K562 (cell line): Measurements from ENCODE around the gene GRIK1. TPM values are rescaled to one million over a fixed set of nuclear protein-coding genes. Genes with fewer than 3 reads are reported as not detected.
A peak's percentile ranks its signal among the peaks of the same experiment; 100 is the strongest.

Experiments
- ATAC-seq: fragments of 200-7000 bp; cut with Tn5 transposase; 3 replicates; pipeline ENCODE4 v1.9.1; 2020; ENCODE audit warnings: moderate library complexity
- BruUV-seq: library from RNA; stranded (reverse); fragments of 400-500 nt; replicated peaks from 2 replicates; lab custom pipeline; 2021; lab: Mats Ljungman, UMichigan
- CTCF ChIA-PET: fragments of 300-600 bp; formaldehyde crosslinking; extraction: SDS; loops from one replicate; lab custom pipeline; 2021; ENCODE audit warnings: low intra/inter-chr PET ratio; lab: Yijun Ruan, JAX
- POLR2A ChIA-PET: fragments of 300-600, 350-650 bp; sonication (Branson Sonifier 250); formaldehyde crosslinking; extraction: SDS; loops from one replicate; lab custom pipeline; 2021; ENCODE audit warnings: antibody characterized with exemption, inconsistent platforms; lab: Yijun Ruan, JAX
- DNase-seq, 4 experiments: peaks; one replicate each; pipeline versions ENCODE4 v3.0.0 to v3.0.0-alpha.2; 2011 to 2018; ENCODE audit warnings: low spot score in 3 of 4, mixed read lengths in 3 of 4; ENCODE audit errors: extremely low read depth in 1 of 4
- FAIRE-seq: peaks from 2 replicates; lab custom pipeline; 2011; peaks lifted over from hg19 to GRCh38; lab: Jason Lieb, UNC
- H2AFZ ChIP-seq: 2 replicates; pipeline ENCODE4 v1.6.0; 2011; ENCODE audit warnings: low read depth, low read length, control low read depth, inconsistent platforms
- H3K27ac ChIP-seq: fragments of 200-600 bp; 3 replicates; pipeline ENCODE4 v1.8.0; 2011; ENCODE audit warnings: low read depth, mild to moderate bottlenecking, control low read depth, inconsistent platforms, low read length, moderate library complexity, mixed read lengths; ENCODE audit errors: extremely low read depth
- H3K27me3 ChIP-seq, 2 experiments: fragments of 300-600 bp in 1 of 2; 2 replicates in 1 of 2; 3 replicates in 1 of 2; pipeline versions ENCODE4 v1.6.0 to v1.8.0; 2011; ENCODE audit warnings: inconsistent platforms in 2 of 2, low read length in 2 of 2, mild to moderate bottlenecking in 1 of 2, mixed read lengths in 1 of 2, moderate library complexity in 1 of 2; ENCODE audit not compliant: control insufficient read depth in 2 of 2, insufficient read depth in 2 of 2
- H3K36me3 ChIP-seq: fragments of 300-600 bp; 3 replicates; pipeline ENCODE4 v1.8.0; 2011; ENCODE audit warnings: mild to moderate bottlenecking, low read length, inconsistent platforms; ENCODE audit not compliant: control insufficient read depth, insufficient read depth
- H3K4me1 ChIP-seq, 2 experiments: fragments of 200-600 bp in 1 of 2; replicated peaks in 1 of 2; 2 replicates in 1 of 2; 3 replicates in 1 of 2; pipeline versions ENCODE4 v1.5.1 to v1.8.0; 2011; ENCODE audit warnings: inconsistent platforms in 2 of 2, low read length in 2 of 2, mild to moderate bottlenecking in 1 of 2, mixed read lengths in 1 of 2, moderate library complexity in 1 of 2; ENCODE audit not compliant: control insufficient read depth in 2 of 2, insufficient read depth in 2 of 2
- H3K4me2 ChIP-seq: 2 replicates; pipeline ENCODE4 v1.6.1; 2011; ENCODE audit warnings: low read length, control low read depth, inconsistent platforms, mixed read lengths; ENCODE audit not compliant: insufficient read depth
- H3K4me3 ChIP-seq: fragments of 200-600 bp; sonication (generic), shearing (Covaris generic); 2 replicates; pipeline ENCODE4 v1.5.1; 2016; ENCODE audit warnings: control low read depth, inconsistent platforms
- H3K79me2 ChIP-seq: fragments of 200-600 bp; 3 replicates; pipeline ENCODE4 v1.8.0; 2011; ENCODE audit warnings: low read length, inconsistent platforms; ENCODE audit not compliant: control insufficient read depth, insufficient read depth
- H3K9ac ChIP-seq, 2 experiments: 2 replicates each; pipeline versions ENCODE4 v1.6.0 to v1.6.1; 2011; ENCODE audit warnings: low read depth in 2 of 2, low read length in 2 of 2, control low read depth in 1 of 2, inconsistent platforms in 1 of 2, mild to moderate bottlenecking in 1 of 2, mixed read lengths in 1 of 2; ENCODE audit not compliant: insufficient read depth in 1 of 2
- H3K9me1 ChIP-seq: one replicate; pipeline ENCODE4 v1.6.0; 2011; ENCODE audit warnings: inconsistent platforms, mild to moderate bottlenecking, low read length, moderate library complexity; ENCODE audit not compliant: control insufficient read depth, insufficient read depth
- H3K9me3 ChIP-seq: replicated peaks from 2 replicates; pipeline ENCODE4 v1.5.1; 2011; ENCODE audit warnings: low read depth, low read length, inconsistent platforms; ENCODE audit not compliant: control insufficient read depth, insufficient read depth
- H4K20me1 ChIP-seq: replicated peaks from 2 replicates; pipeline ENCODE4 v1.6.1; 2011; ENCODE audit warnings: low read length, inconsistent platforms, mixed read lengths; ENCODE audit not compliant: control insufficient read depth, insufficient read depth
- PTRF ChIP-seq: fragments of 450-650 bp; IDR thresholded peaks from 2 replicates; pipeline ENCODE4 v1.6.1; 2016; ENCODE audit warnings: mild to moderate bottlenecking, missing genetic modification characterization, missing compliant biosample characterization
- RBM22 ChIP-seq: fragments of 200-400 bp; formaldehyde crosslinking; IDR thresholded peaks from 2 replicates; pipeline ENCODE4 v1.6.1; 2018; ENCODE audit warnings: low read length, low read depth; ENCODE audit not compliant: poor library complexity, severe bottlenecking
- XRCC5 ChIP-seq: fragments of 200-400 bp; formaldehyde crosslinking; IDR thresholded peaks from 2 replicates; pipeline ENCODE4 v1.6.1; 2017; ENCODE audit warnings: low read depth, mild to moderate bottlenecking, low read length
- ZBTB8A ChIP-seq: fragments of 450-650 bp; IDR thresholded peaks from 2 replicates; pipeline ENCODE4 v1.6.1; 2018; ENCODE audit warnings: mild to moderate bottlenecking, moderate library complexity; ENCODE audit not compliant: partially characterized antibody
- ZC3H4 ChIP-seq: sonication (generic); formaldehyde crosslinking; IDR thresholded peaks from 2 replicates; pipeline ENCODE4 v1.9.0; 2021; ENCODE audit warnings: missing genetic modification reagents, borderline replicate concordance
- ZFP36 ChIP-seq: fragments of 150-350 bp; IDR thresholded peaks from 2 replicates; pipeline ENCODE4 v1.6.1; 2018; ENCODE audit warnings: low read length, low read depth; ENCODE audit not compliant: partially characterized antibody
- ZNF780A ChIP-seq: fragments of 250-450 bp; sonication (Bioruptor Pico); IDR thresholded peaks from 2 replicates; pipeline ENCODE4 v1.5.0; 2021; ENCODE audit warnings: mild to moderate bottlenecking
- WGBS: fragments of 100-300 bp; shearing (Covaris generic); methylation state at CpG from one replicate; pipeline ENCODE4 v1.1.6; 2016; ENCODE audit warnings: low coverage, mixed read lengths; ENCODE audit not compliant: insufficient coverage; ENCODE audit errors: missing lambda C conversion rate; 5-methylcytosine and 5-hydroxymethylcytosine counted together
- in situ Hi-C: fragments of 300-500 bp; cut with MboI; formaldehyde crosslinking; loops from 4 replicates; pipeline ENCODE4 v1.15.0; 2018; ENCODE audit warnings: inconsistent platforms, mixed read lengths
- intact Hi-C: fragments of 100-400 bp; cut with micrococcal nuclease; formaldehyde crosslinking; loops from 2 replicates; pipeline ENCODE4 v1.14.2; 2022
- polyA plus RNA-seq, 8 experiments: library from polyadenylated mRNA; depleted of rRNA in 4 of 8; stranded (reverse) in 5 of 8; unstranded in 3 of 8; fragments of >200 nt; fragmentation: Nextera tagmentation in 2 of 8; fragmentation: Illumina TruSeq in 1 of 8; extraction: Ambion mirVana in 2 of 8; extraction: Trizol in 1 of 8; gene quantifications; 2 replicates each; pipeline versions ENCODE4 v1.2.1 to v1.2.3, GENCODE V29; 2011 to 2014; ENCODE audit warnings: inconsistent platforms in 1 of 8, missing spikeins in 1 of 8
- total RNA-seq, 7 experiments: library from RNA; depleted of rRNA in 6 of 7; stranded (reverse); fragments of >200 nt in 6 of 7; fragmentation: Illumina TruSeq in 2 of 7; extraction: Trizol in 2 of 7; gene quantifications; 2 replicates each; pipeline versions ENCODE4 v1.2.1 to v1.2.3, GENCODE V29; 2011 to 2021; ENCODE audit warnings: low replicate concordance in 1 of 7
- TF ChIP-seq, protein P1 (sequence below): fragments of 450-650 bp; IDR thresholded peaks from 2 replicates; pipeline ENCODE4 v1.6.1; 2018; ENCODE audit warnings: mild to moderate bottlenecking, low read depth; ENCODE audit not compliant: partially characterized antibody

Gene GRIK1
- total and polyA plus RNA-seq, 9 of the 15 experiments (the other 6 are each of a cell fraction or from before 2014, with no cell fraction given) = 0.17 to 2.8 (median 0.53) TPM

DNA sequence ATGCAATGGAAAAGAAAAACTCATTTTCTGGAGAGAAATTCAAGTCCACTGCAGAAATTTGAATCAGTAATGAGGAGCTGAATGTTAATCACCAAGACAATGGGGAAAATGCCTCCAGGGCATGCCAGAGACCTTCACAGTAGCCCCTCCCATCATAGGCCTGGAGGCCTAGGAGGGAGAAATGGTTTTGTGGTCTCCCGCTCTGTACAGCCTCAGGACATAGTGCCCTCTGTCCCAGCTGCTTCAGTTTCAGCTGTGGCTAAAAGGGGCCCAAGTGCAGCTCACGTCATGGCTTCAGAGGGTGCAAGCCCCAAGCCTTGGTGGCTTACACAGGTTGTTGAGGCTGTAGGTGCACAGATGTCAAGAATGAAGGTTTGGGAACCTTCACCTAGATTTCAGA lies 223.0 kb downstream of the GRIK1 start:
- no peak overlapping the region for H3K4me2 ChIP-seq
- in situ Hi-C loops = no loop called here
- no peak overlapping the region for H2AFZ ChIP-seq
- FAIRE-seq (no peak), ATAC-seq (no peak)
- POLR2A ChIA-PET = no interaction called here
- H3K4me1 ChIP-seq = no peaks in the 10 kb centered on the region
- no peaks in the 10 kb centered on the region for H4K20me1 ChIP-seq
- no peak overlapping the region for H3K4me3 ChIP-seq
- no peaks in the 10 kb centered on the region for H3K9me1 ChIP-seq
- no peaks in the 10 kb centered on the region for H3K79me2 ChIP-seq
- TF ChIP-seq ZC3H4 (no peak), PTRF (tag) (no peak), ZFP36 (peak; percentile 61), ZBTB8A (no peak), RBM22 (no peak), ZNF780A (CRISPR knock-in tag) (no peak), XRCC5 (no peak)
- TF ChIP-seq, protein P1, sequence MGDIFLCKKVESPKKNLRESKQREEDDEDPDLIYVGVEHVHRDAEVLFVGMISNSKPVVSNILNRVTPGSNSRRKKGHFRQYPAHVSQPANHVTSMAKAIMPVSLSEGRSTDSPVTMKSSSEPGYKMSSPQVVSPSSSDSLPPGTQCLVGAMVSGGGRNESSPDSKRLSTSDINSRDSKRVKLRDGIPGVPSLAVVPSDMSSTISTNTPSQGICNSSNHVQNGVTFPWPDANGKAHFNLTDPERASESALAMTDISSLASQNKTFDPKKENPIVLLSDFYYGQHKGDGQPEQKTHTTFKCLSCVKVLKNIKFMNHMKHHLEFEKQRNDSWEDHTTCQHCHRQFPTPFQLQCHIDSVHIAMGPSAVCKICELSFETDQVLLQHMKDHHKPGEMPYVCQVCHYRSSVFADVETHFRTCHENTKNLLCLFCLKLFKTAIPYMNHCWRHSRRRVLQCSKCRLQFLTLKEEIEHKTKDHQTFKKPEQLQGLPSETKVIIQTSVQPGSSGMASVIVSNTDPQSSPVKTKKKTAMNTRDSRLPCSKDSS = peak; percentile 8
- TF ChIP-seq, all 486 proteins: peak for 2
- H3K27ac ChIP-seq = no peak overlapping the region
- intact Hi-C loops = no loop called here
- H3K36me3 ChIP-seq = no peaks in the 10 kb centered on the region
- no peak overlapping the region for H3K9ac ChIP-seq
- H3K27me3 ChIP-seq = no peaks in the 10 kb centered on the region
- H3K9me3 ChIP-seq = peaks cover 6% of the 10 kb centered on the region; the same call in 1 of the 2 replicates
- no TSS peak for BruUV-seq
- DNase-seq = no peak
- CTCF ChIA-PET = no interaction called here
- 73% methylated on average over 2 of the region's 2 CpGs for WGBS
